Jurkat, Clone E6-1 (cell line): ENCODE data around the gene STEAP3.
"Not testable (repeated sequence)": the region's sequence is repeated elsewhere in the genome, so short reads cannot be mapped to it uniquely, and the experiment has no call there.

Source experiments
- DNase-seq: peaks from one replicate; pipeline ENCODE4 v3.0.0-alpha.2; 2011; ENCODE audit warnings: low read depth, low spot score
- H3K4me3 ChIP-seq: 2 replicates; pipeline ENCODE4 v1.5.1; 2011; ENCODE audit warnings: mild to moderate bottlenecking, low read length, control low read depth, moderate library complexity

Gene STEAP3

GRCh38 chr2:119255760-119256581, 32.3 kb downstream of the STEAP3 start:
- H3K4me3 ChIP-seq = no peak overlapping the region
- no peak for DNase-seq

- H3K4me3 ChIP-seq = no peak overlapping the region
Observed at GRCh38 chr2:119256582-119256921, 32.9 kb downstream of the STEAP3 start.

GRCh38 chr2:119257198-119257597, 33.6 kb downstream of the STEAP3 start:
- no peak for DNase-seq
- no peak overlapping the region for H3K4me3 ChIP-seq

More at GRCh38 chr2:119256582-119256921, 32.9 kb downstream of the STEAP3 start:
- no peak for DNase-seq

GRCh38 chr2:119259296-119259860, 35.7 kb downstream of the STEAP3 start:
- DNase-seq = no peak
- no peak overlapping the region for H3K4me3 ChIP-seq

- no peak for DNase-seq
- no peak overlapping the region for H3K4me3 ChIP-seq
Observed at GRCh38 chr2:119260646-119261492, 37.2 kb downstream of the STEAP3 start.

GRCh38 chr2:119261493-119262225, 38.0 kb downstream of the STEAP3 start:
- H3K4me3 ChIP-seq = no peak overlapping the region
- DNase-seq = no peak

GRCh38 chr2:119263025-119263424, 39.4 kb downstream of the STEAP3 start:
- DNase-seq = no peak
- H3K4me3 ChIP-seq = no peak overlapping the region

GRCh38 chr2:119263656-119264055, 40.0 kb downstream of the STEAP3 start:
- H3K4me3 ChIP-seq = no peak overlapping the region
- no peak for DNase-seq

- DNase-seq = peak; percentile 30
Observed at GRCh38 chr2:119264781-119265692, 41.4 kb downstream of the STEAP3 start.

GRCh38 chr2:119265693-119266066, 42.0 kb downstream of the STEAP3 start:
- DNase-seq = no peak
- H3K4me3 ChIP-seq = no peak overlapping the region

More at GRCh38 chr2:119264781-119265692, 41.4 kb downstream of the STEAP3 start:
- no peak overlapping the region for H3K4me3 ChIP-seq

- H3K4me3 ChIP-seq = no peak overlapping the region
- no peak for DNase-seq
Observed at GRCh38 chr2:119266091-119266589, 42.5 kb downstream of the STEAP3 start.

- no peak overlapping the region for H3K4me3 ChIP-seq
- DNase-seq = no peak
Observed at GRCh38 chr2:119267604-119268003, 44.0 kb downstream of the STEAP3 start.

- DNase-seq = no peak
- H3K4me3 ChIP-seq = no peak overlapping the region
Observed at GRCh38 chr2:119276864-119277263, 53.2 kb downstream of the STEAP3 start.

- not testable (repeated sequence) for H3K4me3 ChIP-seq, DNase-seq
Observed at GRCh38 chr2:119278385-119278784, 54.8 kb downstream of the STEAP3 start.

GRCh38 chr2:119278946-119279345, 55.3 kb downstream of the STEAP3 start:
- no peak overlapping the region for H3K4me3 ChIP-seq
- DNase-seq = no peak

- no peak for DNase-seq
- no peak overlapping the region for H3K4me3 ChIP-seq
Observed at GRCh38 chr2:119279666-119280065, 56.0 kb downstream of the STEAP3 start.

GRCh38 chr2:119280680-119281079, 57.0 kb downstream of the STEAP3 start:
- no peak for DNase-seq
- H3K4me3 ChIP-seq = no peak overlapping the region
